DMS 273 treated with DMSO at 0.1 percent for 48 hours (cell line): Measurements from ENCODE around the gene HGS.
"Not testable (repeated sequence)": the region's sequence is repeated elsewhere in the genome, so short reads cannot be mapped to it uniquely, and the experiment has no call there.

Experiments used
- DNase-seq: peaks from one replicate; lab custom pipeline; 2025; lab: John Stamatoyannopoulos, UW

The HGS gene

DNA sequence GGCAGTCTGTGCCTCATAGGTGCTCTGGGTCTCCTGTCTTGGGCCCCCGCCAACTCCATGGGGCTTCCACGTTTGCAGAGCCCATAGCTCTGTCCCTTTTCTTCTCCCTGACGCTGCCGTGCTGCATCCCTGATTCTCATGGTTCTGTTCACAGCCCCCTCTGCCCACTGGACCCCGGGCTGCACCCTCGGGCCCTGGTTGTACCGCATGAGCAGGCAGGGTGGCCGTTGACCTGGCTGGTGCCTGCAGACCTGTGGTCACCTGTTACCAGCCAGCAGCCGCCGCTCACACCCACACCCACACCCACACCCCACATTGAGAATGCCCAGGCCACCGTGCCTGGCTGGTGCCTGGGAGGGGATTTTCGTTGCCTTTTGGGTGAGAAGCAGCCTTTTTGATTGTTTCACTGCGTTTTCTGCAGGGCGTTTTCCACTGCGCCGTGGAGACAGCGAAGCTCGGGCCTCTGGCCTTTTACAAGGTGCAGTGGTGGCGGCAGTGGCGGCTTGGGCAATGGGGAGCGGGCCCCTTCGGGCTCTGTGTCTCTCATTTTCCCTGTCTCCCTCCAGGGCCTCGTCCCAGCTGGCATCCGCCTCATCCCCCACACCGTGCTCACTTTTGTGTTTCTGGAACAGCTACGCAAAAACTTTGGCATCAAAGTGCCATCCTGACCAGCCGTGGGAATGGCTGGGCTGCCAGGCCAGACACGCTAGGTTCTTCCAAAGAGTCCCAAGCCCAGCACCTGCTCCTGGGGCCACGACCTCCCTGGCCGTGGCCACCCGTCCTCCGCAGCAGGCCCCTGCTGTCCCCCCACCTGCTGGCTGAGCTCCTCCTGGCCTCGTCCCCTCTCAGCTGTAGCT is 35.8 kb downstream of the HGS start:
- no peak for DNase-seq

DNA sequence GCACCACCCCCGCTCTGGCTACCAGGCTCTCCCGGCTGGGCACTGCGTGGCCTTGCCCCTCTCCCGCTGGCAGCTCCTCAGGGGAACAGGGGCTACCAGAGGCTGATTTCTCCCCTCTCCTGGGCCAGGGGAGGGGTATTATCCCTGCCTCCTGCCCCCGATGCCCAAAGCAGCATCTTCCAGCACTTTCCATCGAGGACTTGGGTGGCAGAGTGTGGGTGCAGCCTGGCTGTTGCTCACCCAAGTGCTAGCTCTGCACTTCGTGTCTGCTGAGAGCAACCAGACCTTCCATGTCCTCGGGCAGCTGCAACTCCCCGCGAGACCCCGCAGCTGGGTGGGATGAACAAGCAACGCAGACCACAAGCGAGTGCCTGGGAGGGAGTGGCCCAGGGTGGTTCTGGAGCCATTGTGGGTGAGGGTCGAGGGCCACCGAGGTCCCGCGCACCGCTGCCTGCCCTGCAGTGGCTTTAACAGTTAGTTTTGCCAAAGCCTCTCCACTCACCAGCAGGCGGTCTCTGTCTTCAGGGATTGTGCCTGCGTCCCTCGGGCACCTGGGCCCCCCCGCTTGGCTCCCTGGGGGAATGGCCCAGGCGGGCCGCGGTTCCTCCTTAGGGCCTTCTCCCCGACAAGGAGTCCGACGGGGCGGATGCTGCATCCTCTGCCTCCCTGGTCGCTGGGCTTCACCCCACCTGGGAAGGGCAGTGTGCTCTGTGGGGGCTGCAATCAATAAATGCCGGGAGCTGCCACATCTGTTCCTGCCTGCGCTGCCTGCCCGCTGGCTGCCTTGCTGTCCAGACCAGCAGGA is 36.7 kb downstream of the HGS start:
- DNase-seq, result no peak

DNA sequence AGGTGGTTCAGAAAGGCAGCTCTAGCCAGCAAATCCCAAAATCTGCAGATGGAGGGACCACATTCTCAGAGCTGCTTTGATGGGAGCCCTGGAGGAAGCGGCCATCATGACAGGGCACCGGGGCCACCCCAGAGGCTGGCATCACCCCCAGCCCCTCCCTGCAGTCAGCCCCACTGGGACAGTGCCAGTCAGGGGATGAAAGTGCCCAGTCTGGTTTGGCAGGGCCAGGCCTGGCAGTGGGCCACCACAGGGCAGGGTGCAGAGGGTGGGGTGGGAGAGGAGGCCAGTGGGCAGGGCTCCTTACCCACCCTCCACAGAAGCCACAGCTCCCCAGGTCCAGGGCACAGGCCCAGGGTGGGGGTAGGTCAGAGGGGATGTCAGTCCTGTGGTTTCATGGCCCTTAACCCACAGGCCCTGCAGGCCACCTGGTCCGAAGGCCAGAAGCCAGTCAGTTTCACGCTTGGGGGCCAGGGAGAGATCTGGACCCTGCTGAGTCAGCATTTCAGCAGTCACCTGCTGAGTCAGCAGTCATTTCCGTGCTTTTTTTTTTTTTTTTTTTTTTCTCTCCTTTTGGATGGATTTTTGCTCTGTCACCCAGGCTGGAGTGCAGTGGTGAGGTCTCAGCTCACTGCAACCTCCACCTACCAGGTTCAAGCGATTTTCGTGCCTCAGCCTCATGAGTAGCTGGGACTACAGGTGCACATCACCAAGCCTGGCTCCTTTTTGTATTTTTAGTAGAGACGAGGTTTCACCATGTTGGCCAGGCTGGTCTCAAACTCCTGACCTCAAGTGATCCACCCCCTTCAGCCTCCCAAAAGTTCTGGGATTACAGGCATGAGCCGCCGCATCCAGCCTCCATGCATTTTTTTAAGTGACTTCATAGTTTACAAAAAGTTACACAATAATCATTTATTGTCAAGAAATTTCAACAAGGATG is 38.6 kb downstream of the HGS start:
- DNase-seq, result no peak

DNA sequence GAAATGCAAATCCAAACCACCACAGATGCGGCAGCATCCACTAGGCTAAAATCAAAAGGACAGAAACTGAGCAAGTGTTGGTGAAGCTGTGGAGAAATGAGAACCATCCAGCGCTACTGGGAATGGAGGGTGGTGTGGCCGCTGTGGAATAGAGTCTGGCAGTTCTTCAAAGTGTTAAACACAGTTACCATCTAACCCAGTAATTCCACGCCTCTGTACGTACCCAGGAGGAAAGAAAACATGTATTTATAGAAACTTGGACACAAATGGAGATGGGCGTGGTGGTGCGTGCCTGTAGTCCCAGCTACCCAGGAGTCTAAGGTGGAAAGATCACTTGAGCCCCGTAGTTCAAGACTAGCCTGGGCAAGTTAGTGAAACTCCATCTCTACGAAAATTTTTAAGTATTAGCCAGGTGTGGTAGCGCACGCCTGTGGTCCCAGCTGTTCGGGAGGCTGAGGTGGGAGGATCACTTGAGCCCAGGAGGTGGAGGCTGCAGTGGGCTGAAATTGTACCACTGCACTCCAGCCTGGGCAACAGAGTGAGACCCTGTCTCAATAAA is 39.9 kb downstream of the HGS start:
- DNase-seq, result no peak

DNA sequence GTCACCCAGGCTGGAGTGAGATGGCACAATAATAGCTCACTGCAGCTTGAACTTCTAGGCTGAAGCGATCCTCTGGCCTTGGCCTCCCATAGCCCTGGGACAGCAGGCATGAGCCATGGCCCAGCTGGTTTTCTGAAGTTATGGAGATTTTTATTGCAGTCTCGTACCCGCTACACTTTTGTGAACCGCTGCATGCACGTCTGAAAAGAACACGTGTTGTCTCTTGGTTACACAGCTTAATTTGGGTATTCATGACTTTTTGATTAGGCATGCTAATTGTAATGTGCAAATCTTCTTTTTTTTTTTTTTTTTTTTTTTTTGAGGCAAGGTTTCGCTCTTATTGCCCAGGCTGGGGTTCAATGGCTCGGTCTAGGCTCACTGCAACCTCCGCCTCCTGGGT is 41.6 kb downstream of the HGS start:
- DNase-seq, result no peak

DNA sequence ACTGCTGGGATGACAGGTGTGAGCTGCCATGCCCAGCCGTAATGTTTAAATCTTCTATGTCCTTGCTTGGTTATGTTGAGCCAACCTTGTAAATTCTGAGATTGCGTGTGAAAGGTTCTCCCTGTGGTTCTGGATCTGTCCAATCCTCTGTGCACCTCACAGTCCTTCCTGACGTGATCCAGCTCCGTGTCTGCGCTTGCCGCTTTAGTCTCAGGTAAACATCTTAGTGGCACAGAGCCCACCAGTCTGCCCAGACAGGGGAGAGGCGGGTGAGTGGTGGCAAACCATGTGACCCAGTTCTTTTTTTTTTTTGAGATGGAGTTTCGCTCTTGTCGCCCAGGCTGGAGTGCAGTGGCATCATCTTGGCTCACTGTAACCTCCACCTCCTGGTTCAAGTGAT is 42.2 kb downstream of the HGS start:
- DNase-seq, result no peak

DNA sequence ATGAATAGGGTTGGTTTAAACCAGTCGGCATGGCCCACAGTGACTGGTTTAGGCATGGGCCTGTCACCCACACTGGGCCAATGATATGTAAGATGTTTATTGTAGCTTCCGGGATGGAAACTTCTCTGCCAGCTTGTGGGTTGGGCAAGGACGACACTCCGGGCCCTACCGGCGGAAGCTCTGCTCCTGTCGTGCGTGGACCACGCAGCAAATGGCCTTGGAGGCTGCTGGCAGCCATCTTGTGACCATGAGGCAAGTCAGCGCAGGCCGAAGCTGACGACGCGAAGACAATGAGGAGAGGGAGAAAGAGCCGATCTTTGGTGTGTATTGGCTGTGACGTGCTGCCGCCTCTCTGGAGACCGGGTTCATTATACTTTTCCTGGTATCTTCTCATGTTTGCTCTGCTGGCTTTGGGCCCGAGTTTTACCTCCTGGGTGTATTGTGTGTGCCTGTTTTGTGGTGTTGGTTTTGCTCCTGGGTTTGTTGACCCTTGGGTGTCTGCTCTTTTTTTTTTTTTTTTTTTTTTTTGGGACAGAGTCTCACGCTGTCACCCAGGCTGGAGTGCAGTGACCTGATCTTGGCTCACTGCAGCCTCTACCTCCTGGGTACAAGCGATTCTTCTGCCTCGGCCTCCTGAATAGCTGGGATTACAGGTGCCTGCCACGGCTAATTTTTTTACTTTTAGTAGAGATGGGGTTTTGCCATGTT is 43.7 kb downstream of the HGS start:
- DNase-seq, result no peak

DNA sequence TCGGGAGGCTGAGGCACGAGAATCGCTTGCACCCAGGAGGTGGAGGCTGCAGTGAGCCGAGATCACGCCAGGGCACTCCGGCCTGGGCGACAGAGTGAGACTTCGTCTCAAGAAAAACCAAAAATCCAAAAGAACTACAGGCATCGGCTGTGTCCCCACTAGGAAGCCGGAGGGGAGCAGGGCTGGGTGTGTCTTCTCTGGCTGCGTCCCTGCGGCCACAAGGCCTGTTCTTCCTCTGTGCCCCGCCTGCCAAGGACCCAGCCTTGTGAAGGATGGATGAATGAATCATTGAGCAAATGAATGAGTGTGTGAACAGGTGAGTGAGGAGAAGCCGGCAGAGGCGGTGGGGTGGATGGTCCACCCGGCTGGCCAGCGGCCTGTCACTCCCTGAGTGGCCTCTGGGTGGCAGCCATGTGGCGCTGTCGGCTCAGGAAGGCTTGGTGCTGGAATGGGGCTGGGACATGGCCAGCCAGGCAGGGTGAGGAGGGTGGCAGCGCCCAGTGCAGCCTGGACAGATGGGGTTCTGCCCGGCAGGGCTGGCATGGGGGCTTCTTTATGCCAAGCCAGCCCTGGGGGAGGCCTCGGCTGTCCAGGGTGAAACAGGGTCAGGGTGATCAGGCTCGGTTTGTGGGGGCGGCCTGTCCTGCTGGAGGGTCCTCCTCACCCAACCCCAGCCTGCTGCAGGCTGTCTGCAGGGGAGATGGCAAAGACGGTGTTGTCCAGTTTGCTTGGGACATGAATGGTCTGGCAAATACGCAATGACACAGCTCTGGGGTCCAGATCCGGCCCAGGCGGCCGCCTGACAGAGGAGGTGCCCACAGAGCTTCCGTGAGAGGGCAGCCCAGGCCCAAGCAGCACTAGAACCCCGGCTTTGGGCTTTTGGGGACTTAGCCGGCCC is 49.9 kb downstream of the HGS start:
- no peak for DNase-seq

DNA sequence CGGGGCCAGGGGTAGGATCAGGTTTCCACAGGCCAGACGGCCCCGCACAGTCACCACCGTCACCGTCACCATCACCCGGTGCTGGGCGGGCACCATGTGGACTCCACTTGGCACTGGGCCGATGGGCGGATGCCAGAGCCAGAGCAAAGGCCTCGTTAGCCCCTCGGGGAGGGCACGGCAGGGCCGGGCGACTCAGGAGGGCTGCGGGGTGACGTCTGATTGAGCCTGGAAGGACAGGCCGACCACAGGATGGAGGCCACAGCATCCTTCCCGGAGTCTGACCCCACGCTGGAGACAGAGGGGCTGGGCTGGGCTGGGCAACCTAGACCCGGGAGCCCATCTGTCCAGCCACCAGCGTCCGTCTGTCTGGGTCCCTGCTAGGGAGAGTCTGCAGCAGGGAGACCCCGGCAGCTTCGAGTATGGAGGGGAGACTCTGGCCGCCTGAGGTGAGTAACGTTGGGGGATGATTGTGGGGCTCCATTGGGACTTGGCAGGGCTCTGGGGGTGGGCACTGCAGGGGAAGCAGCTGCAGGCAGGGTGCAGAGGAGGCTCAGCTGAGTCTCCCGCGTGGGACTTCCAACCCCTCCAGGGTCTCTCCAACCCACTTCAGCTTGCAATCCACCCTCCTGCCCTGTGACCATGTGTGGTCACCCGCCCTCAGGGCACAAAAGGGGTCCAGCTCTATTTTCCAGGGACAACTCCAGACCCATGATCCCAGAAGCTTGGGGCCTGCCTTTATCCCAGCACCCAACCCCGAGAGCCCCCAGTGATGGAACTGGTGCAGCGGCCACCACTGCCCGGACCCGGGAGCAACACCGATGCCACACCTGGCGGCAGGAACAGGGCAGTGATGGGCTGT is 50.8 kb downstream of the HGS start:
- DNase-seq, result no peak

DNA sequence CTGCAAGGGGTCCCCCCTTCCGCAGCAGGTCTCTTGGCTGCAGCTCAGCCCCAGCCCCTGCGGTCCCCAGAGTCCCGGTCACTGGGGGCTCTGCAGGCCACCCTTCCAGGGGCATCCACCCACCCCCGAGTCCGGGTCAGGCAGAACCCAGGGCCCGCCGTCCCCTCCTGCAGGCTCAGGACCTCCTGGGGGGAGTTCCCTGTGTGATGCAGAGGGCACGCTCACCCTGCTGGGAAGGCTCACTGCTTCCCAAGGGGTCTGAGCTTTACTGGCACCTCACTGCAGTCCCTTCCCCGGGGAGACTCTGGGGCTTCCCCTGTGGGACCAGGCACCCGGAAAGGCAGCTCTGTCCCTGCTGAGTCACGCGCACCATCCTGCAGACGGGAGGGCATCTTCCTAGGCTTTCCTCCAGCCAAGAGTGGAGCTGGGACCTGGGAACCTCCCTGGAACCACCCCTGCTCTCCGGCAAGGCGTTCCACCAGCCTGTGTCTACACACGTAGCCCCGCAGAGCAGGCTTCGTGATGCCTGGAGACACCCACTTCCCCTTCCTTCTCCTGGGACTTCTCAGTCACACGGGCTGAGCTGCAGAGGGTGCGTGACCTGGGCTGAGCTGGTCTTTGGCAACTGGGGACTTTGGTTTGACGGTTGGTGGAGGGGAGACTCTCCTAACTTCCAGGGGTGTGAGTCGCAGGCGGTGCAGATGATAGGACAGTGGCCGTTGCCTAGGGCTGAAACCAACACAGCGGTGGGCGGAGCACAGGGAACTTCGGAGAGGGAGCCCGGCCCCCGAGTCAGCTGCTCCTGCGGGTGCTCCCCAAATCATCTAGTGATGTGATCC is 51.7 kb downstream of the HGS start:
- peak; percentile 30 for DNase-seq

DNA sequence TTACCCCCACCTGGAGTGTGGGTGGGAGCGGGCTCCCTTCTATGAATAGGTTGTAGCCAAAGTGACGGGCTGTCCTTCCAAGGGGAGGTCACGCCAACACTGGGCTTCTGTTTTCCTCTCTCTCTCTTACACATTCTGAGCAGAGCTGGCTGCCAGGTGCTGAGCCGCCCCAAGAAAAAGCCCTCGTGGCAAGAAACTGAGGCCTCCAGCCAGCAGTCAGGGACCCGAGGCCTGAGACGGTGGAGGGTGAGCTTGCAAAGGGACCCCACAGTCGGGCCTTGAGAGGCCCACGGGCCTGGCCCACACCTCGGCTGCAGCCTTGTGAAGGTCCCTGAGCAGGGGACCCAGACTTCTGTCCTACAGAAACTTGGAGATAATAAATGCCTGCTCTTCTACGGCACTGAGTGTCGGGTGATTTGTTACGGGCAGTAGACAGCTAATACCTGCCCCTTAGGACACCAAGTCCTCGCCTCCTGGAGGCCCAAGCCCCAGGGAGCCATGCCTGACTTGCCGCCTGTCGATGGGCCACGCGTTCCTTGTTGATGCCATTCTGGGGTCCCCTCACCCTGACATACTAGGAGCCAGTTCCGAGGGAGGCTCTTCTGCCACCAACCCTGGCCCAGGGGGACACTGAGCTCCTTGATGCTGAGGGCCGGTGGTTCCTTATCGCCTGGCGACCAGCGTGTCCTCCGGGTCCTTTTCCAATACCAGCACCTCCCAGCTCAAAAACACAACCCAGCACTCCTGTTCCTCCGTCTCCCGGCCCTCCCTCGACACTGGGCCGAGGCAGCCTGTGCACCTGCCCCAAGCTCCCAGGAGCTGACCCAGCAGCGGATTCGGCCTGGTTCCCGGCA is 54.4 kb downstream of the HGS start:
- no peak for DNase-seq

DNA sequence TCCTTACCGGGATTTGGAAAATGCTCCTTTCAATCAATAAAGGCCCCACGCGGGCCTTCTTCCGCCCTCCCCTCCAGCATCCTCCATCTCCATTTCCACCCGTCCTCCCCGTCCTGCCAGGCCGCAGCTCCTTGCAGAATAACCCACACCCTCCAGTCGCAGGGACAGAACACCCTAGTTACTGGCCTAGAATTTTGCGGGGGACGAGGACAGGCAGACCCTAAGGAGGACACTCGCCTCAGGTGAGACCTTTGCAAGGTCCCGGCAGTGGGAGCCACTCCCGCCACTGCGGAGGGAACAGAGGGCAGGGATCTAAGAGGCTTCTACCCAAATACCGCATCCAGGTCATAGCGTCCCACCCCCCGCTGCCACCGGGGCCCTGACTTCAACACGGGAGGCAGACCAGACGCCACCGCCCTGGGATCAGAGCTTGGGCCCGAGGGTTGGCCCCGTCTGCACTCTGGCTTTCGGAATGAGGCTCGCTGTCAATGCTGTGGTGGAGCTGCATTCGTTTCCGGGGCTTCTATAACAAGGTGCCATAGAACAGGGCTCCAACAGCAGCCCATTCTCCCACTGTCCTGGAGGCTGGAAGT is 55.1 kb downstream of the HGS start:
- no peak for DNase-seq

DNA sequence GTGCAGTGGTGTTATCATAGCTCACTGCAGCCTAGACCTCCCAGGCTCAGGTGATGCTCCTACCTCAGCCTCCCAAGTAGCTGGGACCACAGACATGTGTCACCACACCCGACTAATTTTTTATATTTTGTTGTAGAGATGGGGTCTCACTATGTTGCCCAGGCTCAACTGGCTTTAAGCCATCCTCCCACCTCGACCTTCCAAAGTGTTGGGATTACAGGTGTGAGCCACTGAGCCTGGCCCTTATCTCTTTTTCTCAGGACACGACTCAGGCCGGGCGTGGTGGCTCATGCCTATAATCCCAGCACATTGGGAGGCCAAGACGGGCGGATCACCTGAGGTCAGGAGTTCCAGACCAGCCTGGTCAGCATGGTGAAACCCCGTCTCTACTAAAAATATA is 55.8 kb downstream of the HGS start:
- not testable (repeated sequence) for DNase-seq

DNA sequence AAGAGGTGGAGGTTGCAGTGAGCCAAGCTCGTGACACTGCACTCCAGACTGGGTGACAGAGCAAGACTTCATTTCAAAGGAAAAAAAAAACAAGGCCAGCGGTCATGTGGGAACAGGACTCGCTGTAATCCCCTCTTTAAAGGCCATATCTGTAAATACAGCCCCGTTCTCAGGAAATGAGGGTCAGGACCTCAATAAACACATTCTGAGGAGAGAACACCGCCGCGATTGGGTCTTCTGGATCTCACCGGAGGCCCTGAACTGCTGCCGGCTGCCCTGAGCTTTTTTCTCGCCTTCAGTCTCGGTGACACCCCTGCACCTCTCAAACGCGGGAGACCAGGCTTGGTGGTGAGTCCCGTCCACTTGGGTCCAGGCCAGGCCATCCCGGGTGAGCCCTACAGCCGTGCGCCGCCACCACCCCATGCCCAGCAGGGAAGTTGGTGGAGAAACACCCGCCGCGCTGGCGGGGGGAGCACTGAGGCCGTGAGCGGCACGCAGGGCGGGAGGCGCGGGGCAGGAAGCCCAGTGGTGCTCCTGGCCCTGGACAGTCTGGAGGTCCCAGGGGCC is 56.7 kb downstream of the HGS start:
- no peak for DNase-seq

DNA sequence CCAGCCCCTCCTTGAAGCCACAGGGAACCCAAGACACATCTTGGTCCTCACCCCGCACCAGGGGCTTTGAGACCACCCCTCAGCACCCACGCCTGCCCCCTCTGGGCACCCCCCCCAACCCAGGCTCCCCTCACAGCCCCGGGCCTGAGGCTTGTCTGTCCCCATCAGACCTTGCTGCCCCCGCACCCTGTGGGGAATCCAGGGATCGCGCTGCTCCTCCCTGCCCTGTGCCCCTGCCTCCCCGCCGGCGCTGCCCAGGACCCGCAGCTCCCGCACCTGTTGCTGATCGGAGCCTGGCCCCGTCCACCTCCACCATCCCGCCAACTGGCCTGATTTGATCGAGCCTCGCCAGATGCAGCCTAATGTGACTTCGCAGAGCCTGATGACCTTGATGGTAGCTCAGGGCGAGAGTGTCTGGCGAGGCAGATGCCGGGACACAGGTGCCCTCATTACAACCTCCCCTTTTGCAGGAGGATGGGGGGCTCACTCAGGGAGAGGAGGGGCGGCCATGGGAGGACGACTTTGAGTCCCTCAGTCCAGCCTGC is 57.3 kb downstream of the HGS start:
- DNase-seq, result no peak
